Measurements from ENCODE around the gene ADGRD2. TPM values are rescaled to one million over a fixed set of nuclear protein-coding genes. Genes with fewer than 3 reads are reported as not detected.

ADGRD2 gene
- total and polyA plus RNA-seq, 7 experiments from 2014 or later, result not detected

GRCh38 chr9:124487260-124488182, 37.3 kb downstream of the ADGRD2 start:
- POLR2A ChIA-PET, result no interaction called here
- intact Hi-C loops (cut with micrococcal nuclease), result no loop called here
- H3K36me3 ChIP-seq (ENCODE audit: control insufficient read depth in 2 of 3, insufficient read depth in 3 of 3, low read length in 3 of 3), result no peaks in the 10 kb centered on the region
- H3K4me1 Mint-ChIP-seq, result no peaks in the 10 kb centered on the region
- H3K4me3 Mint-ChIP-seq, result no peak overlapping the region
- no peaks in the 10 kb centered on the region for H3K27me3 ChIP-seq (ENCODE audit: control insufficient read depth in 2 of 2, insufficient read depth in 2 of 2, low read length in 2 of 2)
- no peaks in the 10 kb centered on the region for H3K4me1 ChIP-seq (ENCODE audit: control insufficient read depth in 2 of 2, insufficient read depth in 2 of 2, low read length in 2 of 2)
- no peak for ATAC-seq
- no peak for DNase-seq
- no peak overlapping the region for H3K4me3 ChIP-seq (ENCODE audit: low read length)
- no peak overlapping the region for H3K27ac Mint-ChIP-seq
- no peaks in the 10 kb centered on the region for H3K9me3 ChIP-seq (ENCODE audit: control insufficient read depth in 2 of 3, low read length in 3 of 3)
- H3K9me3 Mint-ChIP-seq, result peaks cover 0 to 5% (median 0%) of the 10 kb centered on the region in 11 donors
- CTCF ChIA-PET, result no interaction called here
- H3K27me3 Mint-ChIP-seq, result no peaks in the 10 kb centered on the region
- H3K36me3 Mint-ChIP-seq, result no peaks in the 10 kb centered on the region
- no peak overlapping the region for H3K27ac ChIP-seq (ENCODE audit: low read depth, low read length)

GRCh38 chr9:124488641-124489210, 38.5 kb downstream of the ADGRD2 start:
- H3K27ac Mint-ChIP-seq, result no peak overlapping the region
- H3K27me3 ChIP-seq (ENCODE audit: control insufficient read depth in 2 of 2, insufficient read depth in 2 of 2, low read length in 2 of 2), result no peaks in the 10 kb centered on the region

GRCh38 chr9:124489222-124489621, 39.0 kb downstream of the ADGRD2 start:
- intact Hi-C loops (cut with micrococcal nuclease), result no loop called here

More at GRCh38 chr9:124488641-124489210, 38.5 kb downstream of the ADGRD2 start:
- H3K4me1 Mint-ChIP-seq, result no peaks in the 10 kb centered on the region
- DNase-seq (no peak), ATAC-seq (no peak)
- no peak overlapping the region for H3K27ac ChIP-seq (ENCODE audit: low read depth, low read length)
- no peaks in the 10 kb centered on the region for H3K36me3 ChIP-seq (ENCODE audit: control insufficient read depth in 2 of 3, insufficient read depth in 3 of 3, low read length in 3 of 3)
- H3K36me3 Mint-ChIP-seq, result no peaks in the 10 kb centered on the region
- H3K4me1 ChIP-seq (ENCODE audit: control insufficient read depth in 2 of 2, insufficient read depth in 2 of 2, low read length in 2 of 2), result no peaks in the 10 kb centered on the region
- ChIA-PET POLR2A (no interaction called here), CTCF (no interaction called here)
- H3K9me3 Mint-ChIP-seq, result peaks cover 0 to 4% (median 0%) of the 10 kb centered on the region in 11 donors
- H3K9me3 ChIP-seq (ENCODE audit: control insufficient read depth in 2 of 3, low read length in 3 of 3), result no peaks in the 10 kb centered on the region
- intact Hi-C loops (cut with micrococcal nuclease), result no loop called here
- H3K4me3 ChIP-seq (ENCODE audit: low read length), result no peak overlapping the region
- no peak overlapping the region for H3K4me3 Mint-ChIP-seq
- H3K27me3 Mint-ChIP-seq, result no peaks in the 10 kb centered on the region

GRCh38 chr9:124490004-124490403, 39.8 kb downstream of the ADGRD2 start:
- no peak overlapping the region for H3K27ac ChIP-seq (ENCODE audit: low read depth, low read length)
- no peak overlapping the region for H3K4me3 Mint-ChIP-seq
- intact Hi-C loops (cut with micrococcal nuclease), result no loop called here
- no peaks in the 10 kb centered on the region for H3K27me3 Mint-ChIP-seq
- H3K36me3 Mint-ChIP-seq, result no peaks in the 10 kb centered on the region
- peaks cover 0 to 2% (median 0%) of the 10 kb centered on the region in 11 donors for H3K9me3 Mint-ChIP-seq
- H3K4me1 Mint-ChIP-seq, result peaks cover 0 to 7% (median 2%) of the 10 kb centered on the region in 7 donors
- no peak overlapping the region for H3K4me3 ChIP-seq (ENCODE audit: low read length)
- ChIA-PET CTCF (no interaction called here), POLR2A (no interaction called here)
- H3K27me3 ChIP-seq (ENCODE audit: control insufficient read depth in 2 of 2, insufficient read depth in 2 of 2, low read length in 2 of 2), result no peaks in the 10 kb centered on the region
- DNase-seq (no peak), ATAC-seq (no peak)
- H3K4me1 ChIP-seq (ENCODE audit: control insufficient read depth in 2 of 2, insufficient read depth in 2 of 2, low read length in 2 of 2), result no peaks in the 10 kb centered on the region
- H3K36me3 ChIP-seq (ENCODE audit: control insufficient read depth in 2 of 3, insufficient read depth in 3 of 3, low read length in 3 of 3), result no peaks in the 10 kb centered on the region
- no peaks in the 10 kb centered on the region for H3K9me3 ChIP-seq (ENCODE audit: control insufficient read depth in 2 of 3, low read length in 3 of 3)
- H3K27ac Mint-ChIP-seq, result no peak overlapping the region

More at GRCh38 chr9:124489222-124489621, 39.0 kb downstream of the ADGRD2 start:
- Histone ChIP-seq H3K27me3 (ENCODE audit: control insufficient read depth in 2 of 2, insufficient read depth in 2 of 2, low read length in 2 of 2) (no peaks in the 10 kb centered on the region), H3K27ac (ENCODE audit: low read depth, low read length) (no peak overlapping the region), H3K36me3 (ENCODE audit: control insufficient read depth in 2 of 3, insufficient read depth in 3 of 3, low read length in 3 of 3) (no peaks in the 10 kb centered on the region), H3K4me3 (ENCODE audit: low read length) (no peak overlapping the region), H3K4me1 (ENCODE audit: control insufficient read depth in 2 of 2, insufficient read depth in 2 of 2, low read length in 2 of 2) (no peaks in the 10 kb centered on the region), H3K9me3 (ENCODE audit: control insufficient read depth in 2 of 3, low read length in 3 of 3) (no peaks in the 10 kb centered on the region)
- ChIA-PET POLR2A (no interaction called here), CTCF (no interaction called here)
- ATAC-seq (no peak), DNase-seq (no peak)
- Mint-ChIP-seq H3K4me1 (peaks cover 0 to 4% (median under 1%) of the 10 kb centered on the region in 7 donors), H3K9me3 (peaks cover 0 to 2% (median 0%) of the 10 kb centered on the region in 11 donors), H3K4me3 (no peak overlapping the region), H3K36me3 (no peaks in the 10 kb centered on the region), H3K27me3 (no peaks in the 10 kb centered on the region), H3K27ac (no peak overlapping the region)

- CTCF ChIA-PET, result no interaction called here
- H3K9me3 Mint-ChIP-seq, result no peaks in the 10 kb centered on the region
Measured at GRCh38 chr9:124491049-124491975, 41.1 kb downstream of the ADGRD2 start.

GRCh38 chr9:124492818-124493217, 42.6 kb downstream of the ADGRD2 start:
- Mint-ChIP-seq H3K4me3 (no peak overlapping the region), H3K4me1 (peaks cover 4 to 32% (median 26%) of the 10 kb centered on the region in 7 donors), H3K27me3 (no peaks in the 10 kb centered on the region), H3K27ac (peak overlapping the region in 1 of 9 donors; percentile 26), H3K36me3 (no peaks in the 10 kb centered on the region), H3K9me3 (no peaks in the 10 kb centered on the region)
- ChIA-PET CTCF (no interaction called here), POLR2A (no interaction called here)
- no peak for ATAC-seq
- no peaks in the 10 kb centered on the region for H3K27me3 ChIP-seq (ENCODE audit: control insufficient read depth in 2 of 2, insufficient read depth in 2 of 2, low read length in 2 of 2)
- intact Hi-C loops (cut with micrococcal nuclease), result no loop called here
- H3K9me3 ChIP-seq (ENCODE audit: control insufficient read depth in 2 of 3, low read length in 3 of 3), result no peaks in the 10 kb centered on the region
- peaks cover 0 to 17% of the 10 kb centered on the region in 2 donors for H3K4me1 ChIP-seq (ENCODE audit: control insufficient read depth in 2 of 2, insufficient read depth in 2 of 2, low read length in 2 of 2)
- no peak overlapping the region for H3K4me3 ChIP-seq (ENCODE audit: low read length)
- DNase-seq, result no peak
- no peak overlapping the region for H3K27ac ChIP-seq (ENCODE audit: low read depth, low read length)
- H3K36me3 ChIP-seq (ENCODE audit: control insufficient read depth in 2 of 3, insufficient read depth in 3 of 3, low read length in 3 of 3), result no peaks in the 10 kb centered on the region

More at GRCh38 chr9:124491049-124491975, 41.1 kb downstream of the ADGRD2 start:
- Histone ChIP-seq H3K36me3 (ENCODE audit: control insufficient read depth in 2 of 3, insufficient read depth in 3 of 3, low read length in 3 of 3) (no peaks in the 10 kb centered on the region), H3K4me3 (ENCODE audit: low read length) (no peak overlapping the region), H3K9me3 (ENCODE audit: control insufficient read depth in 2 of 3, low read length in 3 of 3) (no peaks in the 10 kb centered on the region), H3K27me3 (ENCODE audit: control insufficient read depth in 2 of 2, insufficient read depth in 2 of 2, low read length in 2 of 2) (no peaks in the 10 kb centered on the region), H3K4me1 (ENCODE audit: control insufficient read depth in 2 of 2, insufficient read depth in 2 of 2, low read length in 2 of 2) (peaks cover 0 to 12% of the 10 kb centered on the region in 2 donors), H3K27ac (ENCODE audit: low read depth, low read length) (no peak overlapping the region)
- Mint-ChIP-seq H3K4me1 (peaks cover 4 to 20% (median 12%) of the 10 kb centered on the region in 7 donors), H3K36me3 (no peaks in the 10 kb centered on the region), H3K27me3 (no peaks in the 10 kb centered on the region), H3K4me3 (no peak overlapping the region), H3K27ac (peak overlapping the region in 1 of 9 donors; percentile 12)
- POLR2A ChIA-PET, result no interaction called here
- ATAC-seq (no peak), DNase-seq (no peak)
- intact Hi-C loops (cut with micrococcal nuclease), result no loop called here

Data from naive thymus-derived CD4-positive, alpha-beta T cell (primary cell).